ENCODE data around the gene RBM3. TPM values are rescaled to one million over a fixed set of nuclear protein-coding genes. Genes with fewer than 3 reads are reported as not detected.

Gene RBM3
- total RNA-seq, 3 donors from 2014 or later, result 88.4 to 406 (median 123) TPM

DNA sequence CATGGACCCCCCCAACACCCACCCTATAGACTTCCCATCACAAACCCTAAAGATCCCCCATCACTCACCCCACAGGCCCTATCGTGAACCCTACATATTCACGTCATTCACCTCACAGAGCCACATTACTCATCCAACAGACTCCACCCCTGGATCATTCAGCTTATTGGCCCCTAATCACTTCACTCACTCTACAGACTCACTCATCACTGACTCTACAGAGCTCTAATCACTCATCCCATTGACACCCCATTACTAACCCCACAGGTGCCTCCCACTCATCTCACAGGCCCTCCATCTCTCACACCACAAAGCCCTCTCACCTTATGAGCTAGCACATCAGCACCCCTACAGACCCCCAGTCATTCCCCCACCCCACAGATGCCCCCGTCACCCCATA lies 41.1 kb upstream of the RBM3 start:
- no peak for ATAC-seq
- Histone ChIP-seq H3K4me1 (ENCODE audit: low read depth) (no peaks in the 10 kb centered on the region), H3K9me3 (no peaks in the 10 kb centered on the region), H3K4me3 (no peak overlapping the region), H3K36me3 (ENCODE audit: low read depth) (no peaks in the 10 kb centered on the region)
- intact Hi-C loops (cut with DNase I, micrococcal nuclease), result no loop called here
- TF ChIP-seq, protein P1, sequence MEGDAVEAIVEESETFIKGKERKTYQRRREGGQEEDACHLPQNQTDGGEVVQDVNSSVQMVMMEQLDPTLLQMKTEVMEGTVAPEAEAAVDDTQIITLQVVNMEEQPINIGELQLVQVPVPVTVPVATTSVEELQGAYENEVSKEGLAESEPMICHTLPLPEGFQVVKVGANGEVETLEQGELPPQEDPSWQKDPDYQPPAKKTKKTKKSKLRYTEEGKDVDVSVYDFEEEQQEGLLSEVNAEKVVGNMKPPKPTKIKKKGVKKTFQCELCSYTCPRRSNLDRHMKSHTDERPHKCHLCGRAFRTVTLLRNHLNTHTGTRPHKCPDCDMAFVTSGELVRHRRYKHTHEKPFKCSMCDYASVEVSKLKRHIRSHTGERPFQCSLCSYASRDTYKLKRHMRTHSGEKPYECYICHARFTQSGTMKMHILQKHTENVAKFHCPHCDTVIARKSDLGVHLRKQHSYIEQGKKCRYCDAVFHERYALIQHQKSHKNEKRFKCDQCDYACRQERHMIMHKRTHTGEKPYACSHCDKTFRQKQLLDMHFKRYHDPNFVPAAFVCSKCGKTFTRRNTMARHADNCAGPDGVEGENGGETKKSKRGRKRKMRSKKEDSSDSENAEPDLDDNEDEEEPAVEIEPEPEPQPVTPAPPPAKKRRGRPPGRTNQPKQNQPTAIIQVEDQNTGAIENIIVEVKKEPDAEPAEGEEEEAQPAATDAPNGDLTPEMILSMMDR (IDR thresholded peaks at IDR 0.05), result no peak
- DNase-seq, result no peak

DNA sequence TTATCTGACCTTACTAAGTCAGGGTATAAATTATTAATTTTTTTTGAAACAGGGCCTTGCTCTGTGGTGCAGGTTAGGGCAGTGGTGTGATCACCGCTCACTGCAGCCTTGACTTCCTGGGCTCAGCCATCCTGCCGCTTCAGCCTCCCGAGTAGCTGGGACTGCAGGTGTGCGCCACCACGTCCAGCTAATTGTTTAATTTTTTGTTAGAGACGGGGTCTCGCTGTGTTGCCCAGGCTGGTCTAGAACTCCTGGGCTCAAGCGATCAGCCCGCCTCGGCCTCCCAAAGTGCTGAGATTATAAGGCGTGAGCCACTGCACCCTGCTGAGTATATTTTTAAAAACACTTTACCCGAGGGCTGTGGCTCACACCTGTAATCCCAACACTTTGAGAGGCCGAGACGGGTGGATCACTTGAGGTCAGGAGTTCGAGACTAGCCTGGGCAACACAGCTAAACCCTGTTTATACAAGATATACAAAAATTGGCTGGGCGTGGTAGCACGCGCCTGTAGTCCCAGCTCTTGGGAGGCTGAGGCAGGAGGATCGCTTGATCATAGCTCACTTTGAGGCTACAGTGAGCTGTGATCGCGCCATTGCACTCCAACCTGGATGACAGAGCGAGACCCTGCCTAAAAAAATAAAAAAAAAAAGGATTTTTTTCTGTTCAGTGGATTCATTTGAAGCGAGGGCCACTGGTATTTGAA lies 35.5 kb upstream of the RBM3 start:
- intact Hi-C loops (cut with DNase I, micrococcal nuclease), result no loop called here
- H3K4me3 ChIP-seq, result no peak overlapping the region
- no peaks in the 10 kb centered on the region for H3K36me3 ChIP-seq (ENCODE audit: low read depth)
- TF ChIP-seq, protein P1 (IDR thresholded peaks at IDR 0.05), result no peak
- no peaks in the 10 kb centered on the region for H3K9me3 ChIP-seq
- ATAC-seq (no peak), DNase-seq (no peak)
- no peaks in the 10 kb centered on the region for H3K4me1 ChIP-seq (ENCODE audit: low read depth)

DNA sequence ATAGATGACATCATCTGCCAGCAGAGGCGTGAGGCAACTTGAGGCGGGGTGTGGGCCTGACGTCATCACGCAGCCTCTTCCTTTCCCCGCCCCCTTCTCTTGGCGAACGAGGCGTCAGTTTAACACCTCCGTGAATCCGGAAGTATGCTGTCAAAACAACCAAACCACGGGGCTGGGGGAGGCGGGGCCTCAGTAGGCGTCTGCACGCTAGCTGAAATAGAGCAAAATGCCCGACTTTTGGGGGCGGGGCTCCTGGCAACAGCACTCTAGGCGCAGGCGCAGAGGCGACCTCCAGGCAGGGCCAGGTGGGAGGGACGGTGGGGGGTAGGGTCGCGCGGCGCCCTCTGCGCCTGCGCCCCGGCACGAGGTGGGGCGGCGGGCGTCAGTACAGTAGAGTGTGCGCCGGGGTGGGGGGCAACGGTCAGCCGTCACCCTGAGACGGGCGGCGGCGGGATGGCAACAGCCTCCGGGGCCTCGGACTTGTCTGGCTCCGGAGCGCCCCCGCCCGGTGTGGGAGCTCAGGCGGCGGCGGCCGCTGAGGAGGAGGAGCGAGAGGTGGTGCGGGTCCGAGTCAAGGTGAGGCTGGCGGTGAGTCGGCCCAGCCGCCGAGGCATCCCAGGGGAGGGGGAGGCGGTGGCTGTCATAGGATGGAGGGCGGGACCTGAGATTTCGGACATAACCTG lies 34.8 kb upstream of the RBM3 start, which contains the start of gene TBC1D25:
Gene TBC1D25, plus strand, starts transcription at position 370 of the 683 bp plus-strand sequence. Its CDS starts 84 bp downstream, at position 454.
- TF ChIP-seq, protein P1 (IDR thresholded peaks at IDR 0.05), result no peak
- Histone ChIP-seq H3K9me3 (no peaks in the 10 kb centered on the region), H3K4me3 (peak within 1 kb of the TSS; percentile 19), H3K36me3 (ENCODE audit: low read depth) (no peaks in the 10 kb centered on the region), H3K4me1 (ENCODE audit: low read depth) (no peaks in the 10 kb centered on the region)
- ATAC-seq (peak; percentile 94), DNase-seq (peak; percentile 96 to 98 (median 98))
- intact Hi-C loops (cut with DNase I, micrococcal nuclease), result no loop called here

DNA sequence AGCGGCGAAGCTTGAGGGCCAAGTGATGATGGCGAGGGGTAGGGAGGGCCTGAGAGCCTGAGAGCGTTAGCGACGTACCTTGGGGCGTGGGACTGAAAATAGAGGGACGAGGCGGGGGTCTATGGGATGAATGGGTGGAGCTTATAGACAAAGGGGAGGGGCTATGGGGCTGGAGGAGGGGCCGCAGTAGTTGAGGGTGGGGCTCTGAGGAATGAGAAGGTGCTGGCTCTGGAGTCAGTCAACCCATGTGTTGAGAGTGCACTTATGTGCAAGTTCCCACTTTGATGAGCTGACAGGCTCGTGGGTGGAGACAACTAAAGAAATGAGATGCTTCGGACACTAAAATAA lies 34.3 kb upstream of the RBM3 start:
- intact Hi-C loops (cut with DNase I, micrococcal nuclease), result no loop called here
- Histone ChIP-seq H3K4me1 (ENCODE audit: low read depth) (no peaks in the 10 kb centered on the region), H3K36me3 (ENCODE audit: low read depth) (no peaks in the 10 kb centered on the region), H3K9me3 (no peaks in the 10 kb centered on the region), H3K4me3 (peak overlapping the region; percentile 19)
- ATAC-seq (peak; percentile 64), DNase-seq (peak in 1 of 3 donors; percentile 62)
- TF ChIP-seq, protein P1 (IDR thresholded peaks at IDR 0.05), result no peak

DNA sequence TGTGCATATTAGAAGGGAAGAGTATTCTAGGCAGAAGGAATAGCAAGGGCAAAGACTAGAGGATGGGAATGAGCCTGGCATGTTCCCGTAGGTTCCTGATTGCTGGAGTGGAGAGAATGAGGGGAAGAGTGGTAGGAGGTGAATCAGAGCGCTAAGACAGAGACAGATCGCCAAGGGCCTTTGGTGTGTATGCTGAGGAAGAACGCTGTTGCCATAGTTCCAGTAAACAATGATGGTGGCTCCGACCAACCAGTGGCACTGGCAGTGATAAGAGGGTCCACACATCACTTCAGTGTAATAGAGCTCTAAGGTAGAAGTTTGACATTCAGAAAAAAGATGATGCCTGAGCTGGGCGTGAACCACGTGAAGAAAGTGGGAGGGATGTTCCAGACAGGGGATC lies 33.8 kb upstream of the RBM3 start:
- intact Hi-C loops (cut with DNase I, micrococcal nuclease), result no loop called here
- ATAC-seq, result no peak
- DNase-seq, result no peak

More for the DNA sequence above, 33.8 kb upstream of the RBM3 start:
- H3K36me3 ChIP-seq (ENCODE audit: low read depth), result no peaks in the 10 kb centered on the region
- no peaks in the 10 kb centered on the region for H3K9me3 ChIP-seq
- no peak overlapping the region for H3K4me3 ChIP-seq
- TF ChIP-seq, protein P1 (IDR thresholded peaks at IDR 0.05), result no peak
- H3K4me1 ChIP-seq (ENCODE audit: low read depth), result no peaks in the 10 kb centered on the region

Data from mucosa of descending colon (tissue), 3 donors.